Measurements from ENCODE around the gene LRRC8D.
A peak's percentile ranks its signal among the peaks of the same experiment; 100 is the strongest.
"Not testable (repeated sequence)": the region's sequence is repeated elsewhere in the genome, so short reads cannot be mapped to it uniquely, and the experiment has no call there.

Gene LRRC8D

DNA sequence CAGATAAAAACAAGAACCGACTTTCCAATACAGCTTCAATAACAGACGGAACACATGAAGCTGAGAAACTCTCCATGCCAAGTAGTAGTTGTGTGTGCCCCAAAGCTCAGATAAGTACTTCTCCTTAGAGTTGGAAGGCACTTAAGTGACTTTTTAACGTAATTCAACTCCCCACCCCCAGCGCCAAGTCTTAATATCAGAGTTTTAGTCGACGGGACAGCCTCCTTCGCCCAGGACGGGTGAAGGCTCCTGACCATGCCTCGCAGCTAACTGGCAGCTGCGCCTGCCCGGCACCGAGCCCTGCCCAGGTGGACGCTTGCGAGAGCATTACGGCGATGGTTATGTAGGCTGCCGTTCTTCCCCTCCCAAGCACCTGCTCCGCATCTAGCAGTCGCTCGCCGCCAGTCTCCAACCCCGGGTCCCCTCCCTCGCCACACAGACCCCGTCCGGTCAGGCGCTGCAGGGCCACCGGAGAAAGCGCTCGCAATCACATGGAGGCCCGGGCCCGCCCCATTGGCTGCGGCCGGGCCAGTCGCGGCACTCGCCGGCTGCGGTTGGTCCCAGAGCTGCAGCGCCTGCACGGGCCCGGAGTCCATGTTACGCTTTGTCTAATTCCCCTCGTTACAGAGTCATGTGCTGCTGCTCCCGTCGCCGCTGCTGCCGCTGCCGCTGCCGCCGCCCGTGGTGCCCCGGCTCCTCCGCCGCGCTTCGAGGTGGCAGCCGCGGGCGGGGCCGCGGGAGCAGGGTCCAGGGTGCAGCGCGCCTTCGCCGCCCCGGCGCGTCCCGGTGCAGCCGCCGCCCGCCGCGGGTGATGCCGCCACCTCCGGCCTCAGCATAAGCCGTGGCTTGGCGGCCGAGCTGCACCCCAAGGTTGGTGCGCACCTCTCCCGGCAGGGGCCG lies at the start of gene LRRC8D:
Gene LRRC8D (plus strand): TSS at position 611 of the 900 bp plus-strand sequence. CDS start 112,037 bp downstream, outside the sequence.
- Histone ChIP-seq H3K36me3 (ENCODE audit: control insufficient read depth in 1 of 2, insufficient read depth in 2 of 2, low read length in 2 of 2) (no peaks in the 10 kb centered on the region), H3K9me3 (ENCODE audit: control insufficient read depth in 1 of 2, low read length in 2 of 2) (no peaks in the 10 kb centered on the region), H3K27me3 (ENCODE audit: low read depth, low read length) (no peaks in the 10 kb centered on the region), H3K4me1 (ENCODE audit: control insufficient read depth in 1 of 2, insufficient read depth in 2 of 2, low read length in 2 of 2) (peaks cover 10 to 21% of the 10 kb centered on the region in 2 donors), H3K4me3 (ENCODE audit: low read depth in 1 of 2, low read length in 2 of 2) (peak within 1 kb of the TSS; percentile 72 to 97), H3K27ac (ENCODE audit: low read length) (peak within 1 kb of the TSS; percentile 64)

DNA sequence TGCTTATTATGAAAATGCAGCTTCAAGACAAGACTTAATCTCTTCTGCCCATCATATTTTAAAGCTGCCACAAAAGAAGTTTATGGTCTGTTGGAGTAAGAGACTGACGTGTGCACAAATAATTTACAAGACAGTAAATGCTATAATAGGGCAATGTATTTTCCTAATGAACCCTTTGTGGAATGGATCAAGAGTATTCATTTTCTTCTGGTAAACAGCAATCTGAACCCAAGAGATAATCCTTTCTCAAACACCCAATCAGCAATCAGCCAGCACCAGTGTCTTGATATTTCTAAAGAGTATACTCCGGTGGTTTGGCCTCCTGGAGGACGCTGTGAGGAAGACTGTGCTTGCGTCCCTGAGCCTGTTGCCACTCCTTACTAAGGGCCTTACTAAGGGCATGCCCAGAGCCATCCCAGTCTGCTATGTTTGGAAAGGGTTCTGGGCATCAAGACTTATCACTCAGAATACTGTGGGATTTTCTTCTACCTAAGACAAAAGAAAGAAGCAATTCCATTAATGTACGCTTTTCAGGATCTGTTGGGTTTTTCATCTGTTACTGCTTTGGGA lies 48.8 kb upstream of the LRRC8D start:
- Histone ChIP-seq H3K4me1 (ENCODE audit: control insufficient read depth in 1 of 2, insufficient read depth in 2 of 2, low read length in 2 of 2) (no peaks in the 10 kb centered on the region), H3K27me3 (ENCODE audit: low read depth, low read length) (no peaks in the 10 kb centered on the region), H3K9me3 (ENCODE audit: control insufficient read depth in 1 of 2, low read length in 2 of 2) (no peaks in the 10 kb centered on the region), H3K36me3 (ENCODE audit: control insufficient read depth in 1 of 2, insufficient read depth in 2 of 2, low read length in 2 of 2) (no peaks in the 10 kb centered on the region), H3K27ac (ENCODE audit: low read length) (no peak overlapping the region), H3K4me3 (ENCODE audit: low read depth in 1 of 2, low read length in 2 of 2) (no peak overlapping the region)

DNA sequence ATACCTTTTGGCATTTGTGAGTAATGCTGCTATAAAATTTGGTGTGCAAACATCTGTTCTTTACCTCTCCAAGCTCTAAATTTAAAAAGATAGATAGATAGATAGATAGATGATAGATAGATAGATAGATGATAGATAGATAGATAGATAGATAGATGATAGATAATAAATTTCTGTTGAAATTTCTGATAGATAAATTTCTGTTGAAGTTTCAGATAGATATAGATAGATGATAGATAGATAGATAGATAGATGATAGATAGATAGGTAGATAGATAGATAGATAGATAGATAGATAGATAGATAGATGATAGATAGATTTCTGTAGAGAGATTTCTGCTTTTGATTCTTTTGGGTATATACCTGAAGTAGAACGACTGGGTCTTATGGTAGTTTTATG lies 44.7 kb upstream of the LRRC8D start:
- not testable (repeated sequence) for H3K36me3 ChIP-seq (ENCODE audit: control insufficient read depth in 1 of 2, insufficient read depth in 2 of 2, low read length in 2 of 2); H3K27ac ChIP-seq (ENCODE audit: low read length); H3K9me3 ChIP-seq (ENCODE audit: control insufficient read depth in 1 of 2, low read length in 2 of 2); H3K4me3 ChIP-seq (ENCODE audit: low read depth in 1 of 2, low read length in 2 of 2); H3K27me3 ChIP-seq (ENCODE audit: low read depth, low read length); H3K4me1 ChIP-seq (ENCODE audit: control insufficient read depth in 1 of 2, insufficient read depth in 2 of 2, low read length in 2 of 2)

DNA sequence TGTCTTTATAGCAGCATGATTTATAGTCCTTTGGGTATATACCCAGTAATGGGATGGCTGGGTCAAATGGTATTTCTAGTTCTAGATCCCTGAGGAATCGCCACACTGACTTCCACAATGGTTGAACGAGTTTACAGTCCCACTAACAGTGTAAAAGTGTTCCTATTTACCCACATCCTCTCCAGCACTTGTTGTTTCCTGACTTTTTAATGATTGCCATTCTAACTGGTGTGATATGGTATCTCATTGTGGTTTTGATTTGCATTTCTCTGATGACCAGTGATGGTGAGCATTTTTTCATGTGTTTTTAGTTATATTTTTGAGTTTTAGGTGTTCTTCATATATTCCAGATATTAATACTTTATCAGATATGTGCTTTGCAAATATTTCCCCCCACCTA lies 43.6 kb upstream of the LRRC8D start:
- H3K4me3 ChIP-seq (ENCODE audit: low read depth in 1 of 2, low read length in 2 of 2); H3K27me3 ChIP-seq (ENCODE audit: low read depth, low read length); H3K4me1 ChIP-seq (ENCODE audit: control insufficient read depth in 1 of 2, insufficient read depth in 2 of 2, low read length in 2 of 2); H3K36me3 ChIP-seq (ENCODE audit: control insufficient read depth in 1 of 2, insufficient read depth in 2 of 2, low read length in 2 of 2); H3K9me3 ChIP-seq (ENCODE audit: control insufficient read depth in 1 of 2, low read length in 2 of 2); H3K27ac ChIP-seq (ENCODE audit: low read length): not testable (repeated sequence)

DNA sequence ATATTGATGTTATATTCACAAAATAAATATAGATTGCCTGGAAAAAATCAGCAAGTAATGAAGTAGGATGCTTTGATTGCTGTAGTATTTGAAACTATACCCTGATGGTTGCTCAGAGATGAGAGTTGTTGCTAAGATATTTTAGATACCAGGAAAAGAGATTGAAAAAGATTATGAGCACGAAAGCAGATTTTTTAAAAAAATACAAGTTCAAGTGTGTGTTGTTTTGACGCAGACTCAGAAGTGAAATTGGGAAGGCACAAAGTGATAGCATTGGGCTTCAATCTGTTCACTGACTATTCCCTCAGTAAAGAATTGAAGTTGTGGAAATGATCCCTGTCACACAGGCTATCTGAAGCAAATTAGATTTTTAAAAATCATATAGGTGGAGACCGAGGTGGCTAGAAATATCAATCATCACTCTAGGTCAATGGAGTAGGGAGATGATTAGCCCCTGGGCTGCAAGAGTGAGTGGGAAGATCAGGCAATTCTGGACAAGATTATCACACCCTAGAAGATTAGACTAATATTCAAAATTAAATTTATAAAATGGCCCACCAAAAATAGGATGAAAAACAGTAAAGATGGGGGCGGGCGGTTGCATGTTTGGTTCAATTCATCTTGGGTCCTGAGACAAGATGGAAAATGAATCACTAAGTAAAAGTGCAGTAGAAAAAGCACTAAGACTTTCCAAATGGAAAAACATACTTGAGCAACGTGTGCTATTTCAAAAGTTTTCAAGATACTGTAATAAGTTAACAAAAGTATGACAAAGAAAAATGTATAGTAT lies 41.5 kb upstream of the LRRC8D start:
- Histone ChIP-seq H3K36me3 (ENCODE audit: control insufficient read depth in 1 of 2, insufficient read depth in 2 of 2, low read length in 2 of 2) (no peaks in the 10 kb centered on the region), H3K27ac (ENCODE audit: low read length) (no peak overlapping the region), H3K9me3 (ENCODE audit: control insufficient read depth in 1 of 2, low read length in 2 of 2) (no peaks in the 10 kb centered on the region), H3K4me3 (ENCODE audit: low read depth in 1 of 2, low read length in 2 of 2) (no peak overlapping the region), H3K27me3 (ENCODE audit: low read depth, low read length) (no peaks in the 10 kb centered on the region), H3K4me1 (ENCODE audit: control insufficient read depth in 1 of 2, insufficient read depth in 2 of 2, low read length in 2 of 2) (no peaks in the 10 kb centered on the region)

DNA sequence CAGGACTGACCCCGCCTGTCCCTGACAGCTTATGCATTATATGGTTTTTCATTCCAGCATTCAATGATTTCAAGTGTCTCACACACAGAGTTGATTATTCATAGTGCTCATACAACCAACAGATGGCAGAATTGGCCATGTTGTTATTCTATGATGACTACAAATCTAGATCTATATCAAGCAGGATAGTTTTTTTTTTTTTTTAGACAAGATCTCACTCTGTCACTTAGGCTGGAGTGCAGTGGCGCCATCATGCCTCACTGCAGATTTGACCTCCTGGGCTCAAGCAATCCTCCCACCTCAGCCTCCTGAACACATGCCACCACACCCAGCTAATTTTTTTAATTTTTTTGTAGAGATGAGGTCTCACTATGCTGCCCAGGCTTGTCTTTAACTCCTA lies 40.1 kb upstream of the LRRC8D start:
- H3K4me3 ChIP-seq (ENCODE audit: low read depth in 1 of 2, low read length in 2 of 2) = no peak overlapping the region
- H3K9me3 ChIP-seq (ENCODE audit: control insufficient read depth in 1 of 2, low read length in 2 of 2) = no peaks in the 10 kb centered on the region
- H3K4me1 ChIP-seq (ENCODE audit: control insufficient read depth in 1 of 2, insufficient read depth in 2 of 2, low read length in 2 of 2) = no peaks in the 10 kb centered on the region
- no peaks in the 10 kb centered on the region for H3K27me3 ChIP-seq (ENCODE audit: low read depth, low read length)
- H3K36me3 ChIP-seq (ENCODE audit: control insufficient read depth in 1 of 2, insufficient read depth in 2 of 2, low read length in 2 of 2) = no peaks in the 10 kb centered on the region
- H3K27ac ChIP-seq (ENCODE audit: low read length) = no peak overlapping the region

DNA sequence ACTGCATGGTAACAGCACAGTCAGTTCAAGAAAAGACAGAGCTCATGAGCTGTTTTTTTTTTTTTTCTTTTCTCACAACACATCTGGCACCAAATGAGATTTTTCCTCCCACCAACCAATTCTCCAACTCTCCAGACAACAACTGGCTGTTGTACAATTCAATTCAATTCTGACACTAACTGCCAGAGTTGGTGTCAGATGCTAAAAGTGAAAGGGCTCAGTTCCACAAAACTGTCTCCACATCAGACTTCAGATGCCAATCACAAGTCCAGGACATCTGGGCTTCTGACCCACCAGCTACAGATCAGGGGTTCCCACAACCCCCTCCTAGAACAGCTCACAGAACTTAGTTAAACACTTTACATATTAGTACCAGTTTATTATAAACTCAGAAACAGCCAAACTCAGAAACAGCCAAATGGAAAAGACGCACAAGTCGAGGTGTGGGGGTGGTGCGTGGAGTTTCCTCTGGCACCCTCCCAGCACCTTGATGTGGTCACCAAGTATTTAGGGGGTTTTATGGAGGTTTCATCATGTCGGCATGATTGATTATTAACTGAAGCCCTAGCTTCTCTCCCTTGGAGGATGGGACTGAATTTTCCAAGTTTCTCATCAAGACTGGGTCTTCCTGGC lies 39.2 kb upstream of the LRRC8D start:
- no peaks in the 10 kb centered on the region for H3K36me3 ChIP-seq (ENCODE audit: control insufficient read depth in 1 of 2, insufficient read depth in 2 of 2, low read length in 2 of 2)

DNA sequence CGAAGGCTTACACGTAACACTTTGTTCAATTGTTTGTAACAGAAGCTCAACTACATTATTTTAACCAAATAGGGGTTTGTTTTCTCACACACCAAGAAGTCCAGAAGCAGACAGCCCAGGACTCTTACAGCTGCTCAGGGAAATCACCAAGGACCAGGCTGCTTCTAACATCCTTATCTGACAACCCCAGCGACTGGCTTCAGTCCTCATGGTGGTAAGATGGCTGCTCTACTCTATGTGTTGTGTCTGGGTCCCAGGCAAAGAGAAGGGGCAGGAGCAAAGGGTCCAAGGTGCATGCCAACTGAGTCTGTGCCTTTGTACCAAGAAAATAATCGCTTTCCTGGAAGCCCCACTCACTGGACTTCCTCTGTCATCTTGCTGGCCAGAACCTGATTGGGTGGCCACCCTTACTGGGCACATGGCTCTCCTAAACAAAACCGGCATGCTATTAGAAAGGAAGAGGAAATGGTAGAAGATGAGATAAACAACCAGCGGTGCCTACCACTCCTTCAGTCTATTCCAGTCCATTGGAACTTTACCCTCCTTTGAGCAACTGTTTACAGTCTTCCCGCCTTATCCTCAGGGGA lies 34.1 kb upstream of the LRRC8D start:
- H3K27ac ChIP-seq (ENCODE audit: low read length) = no peak overlapping the region

More for the DNA sequence above, 39.2 kb upstream of the LRRC8D start:
- H3K9me3 ChIP-seq (ENCODE audit: control insufficient read depth in 1 of 2, low read length in 2 of 2) = no peaks in the 10 kb centered on the region
- H3K4me3 ChIP-seq (ENCODE audit: low read depth in 1 of 2, low read length in 2 of 2) = no peak overlapping the region
- no peaks in the 10 kb centered on the region for H3K4me1 ChIP-seq (ENCODE audit: control insufficient read depth in 1 of 2, insufficient read depth in 2 of 2, low read length in 2 of 2)
- no peaks in the 10 kb centered on the region for H3K27me3 ChIP-seq (ENCODE audit: low read depth, low read length)
- no peak overlapping the region for H3K27ac ChIP-seq (ENCODE audit: low read length)

DNA sequence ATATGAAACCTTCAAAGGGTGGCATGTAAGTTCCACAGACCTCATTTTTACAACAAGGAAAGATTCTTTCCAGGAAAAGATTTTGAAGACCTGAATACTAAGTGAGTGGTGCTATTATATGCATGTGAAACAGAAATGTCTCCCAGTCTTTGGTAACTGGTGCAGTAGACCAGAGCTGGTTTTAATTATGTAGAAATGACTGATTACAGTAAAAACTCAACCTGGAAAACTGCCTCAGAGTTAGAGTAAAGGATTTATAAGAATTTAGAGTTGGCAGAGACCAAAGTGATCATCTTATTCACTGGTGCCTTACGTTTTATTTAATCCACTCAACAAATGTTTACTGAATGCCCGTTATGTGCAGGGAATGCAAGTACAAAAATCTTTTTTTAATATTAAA lies 30.2 kb upstream of the LRRC8D start:
- no peaks in the 10 kb centered on the region for H3K4me1 ChIP-seq (ENCODE audit: control insufficient read depth in 1 of 2, insufficient read depth in 2 of 2, low read length in 2 of 2)
- no peaks in the 10 kb centered on the region for H3K27me3 ChIP-seq (ENCODE audit: low read depth, low read length)
- no peaks in the 10 kb centered on the region for H3K9me3 ChIP-seq (ENCODE audit: control insufficient read depth in 1 of 2, low read length in 2 of 2)
- no peak overlapping the region for H3K4me3 ChIP-seq (ENCODE audit: low read depth in 1 of 2, low read length in 2 of 2)
- H3K27ac ChIP-seq (ENCODE audit: low read length) = no peak overlapping the region
- H3K36me3 ChIP-seq (ENCODE audit: control insufficient read depth in 1 of 2, insufficient read depth in 2 of 2, low read length in 2 of 2) = no peaks in the 10 kb centered on the region

More for the DNA sequence above, 34.1 kb upstream of the LRRC8D start:
- no peaks in the 10 kb centered on the region for H3K4me1 ChIP-seq (ENCODE audit: control insufficient read depth in 1 of 2, insufficient read depth in 2 of 2, low read length in 2 of 2)
- H3K9me3 ChIP-seq (ENCODE audit: control insufficient read depth in 1 of 2, low read length in 2 of 2) = no peaks in the 10 kb centered on the region
- no peak overlapping the region for H3K4me3 ChIP-seq (ENCODE audit: low read depth in 1 of 2, low read length in 2 of 2)
- no peaks in the 10 kb centered on the region for H3K36me3 ChIP-seq (ENCODE audit: control insufficient read depth in 1 of 2, insufficient read depth in 2 of 2, low read length in 2 of 2)
- H3K27me3 ChIP-seq (ENCODE audit: low read depth, low read length) = no peaks in the 10 kb centered on the region

DNA sequence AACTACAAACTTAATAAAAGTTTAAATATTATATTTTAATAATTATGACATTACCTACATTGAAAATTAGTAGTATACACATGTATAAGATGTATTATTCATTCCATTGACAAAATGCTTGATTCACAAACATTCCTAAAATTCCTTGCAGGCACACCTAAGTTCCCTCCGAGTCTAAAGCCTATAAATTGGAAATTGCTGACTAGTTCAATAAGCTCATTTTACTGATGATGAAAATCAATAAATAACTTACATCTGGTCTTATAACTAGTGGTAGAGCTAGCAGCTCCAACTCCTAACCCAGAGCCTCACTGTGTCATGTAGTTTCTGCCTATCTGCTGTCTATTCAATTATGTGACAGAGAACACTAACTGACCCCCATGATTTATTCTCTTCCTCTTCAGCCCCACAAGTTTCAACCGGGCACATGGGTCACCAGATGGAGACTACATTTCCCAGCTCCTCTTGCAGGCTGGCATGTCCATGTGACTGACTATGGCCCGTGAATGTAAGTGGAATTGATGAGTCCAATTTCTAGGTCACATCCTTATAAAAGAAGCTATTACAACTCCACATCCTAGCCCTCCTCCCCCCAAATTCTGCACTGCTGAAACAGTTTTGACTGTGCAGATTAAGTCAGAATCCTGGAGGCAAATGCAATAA lies 29.6 kb upstream of the LRRC8D start:
- Histone ChIP-seq H3K4me3 (ENCODE audit: low read depth in 1 of 2, low read length in 2 of 2) (no peak overlapping the region), H3K36me3 (ENCODE audit: control insufficient read depth in 1 of 2, insufficient read depth in 2 of 2, low read length in 2 of 2) (no peaks in the 10 kb centered on the region), H3K9me3 (ENCODE audit: control insufficient read depth in 1 of 2, low read length in 2 of 2) (no peaks in the 10 kb centered on the region), H3K4me1 (ENCODE audit: control insufficient read depth in 1 of 2, insufficient read depth in 2 of 2, low read length in 2 of 2) (no peaks in the 10 kb centered on the region), H3K27me3 (ENCODE audit: low read depth, low read length) (no peaks in the 10 kb centered on the region), H3K27ac (ENCODE audit: low read length) (no peak overlapping the region)
